Coronary artery (tissue), 2 donors: ENCODE results near the gene ZNF747.
A peak's percentile ranks its signal among the peaks of the same experiment; 100 is the strongest.

Source experiments
- DNase-seq: peaks from one replicate; pipeline ENCODE4 v3.0.0-alpha.2; 2017; ENCODE audit warnings: low spot score
- H3K27ac ChIP-seq, 2 donors: fragments of 200-600 bp; sonication (generic); one replicate each; pipeline ENCODE4 v1.5.1; 2016 to 2019
- H3K4me3 ChIP-seq: fragments of 200-600 bp; sonication (generic); 2 replicates; pipeline ENCODE4 v1.5.1; 2016; ENCODE audit warnings: mild to moderate bottlenecking, moderate library complexity
- CTCF ChIP-seq: fragments of 200-600 bp; sonication (generic); IDR thresholded peaks from one replicate; pipeline ENCODE4 v1.5.1; 2019; ENCODE audit warnings: antibody characterized with exemption

The ZNF747 gene

GRCh38 chr16:30534368-30535105 is at the start of gene ZNF747:
Gene ZNF747, minus strand, starts transcription at chr16:30534858. Its CDS starts 179 bp downstream, at chr16:30534679.
- TF ChIP-seq CTCF: no peak

GRCh38 chr16:30582611-30583340 is 48.1 kb upstream of the ZNF747 start:
- no peak for DNase-seq
- no peak overlapping the region for H3K27ac ChIP-seq
- TF ChIP-seq CTCF: no peak
- H3K4me3 ChIP-seq: no peak overlapping the region

More at GRCh38 chr16:30534368-30535105, at the start of gene ZNF747:
- peak within 1 kb of the TSS; percentile 94 for H3K4me3 ChIP-seq
- peak within 1 kb of the TSS; percentile 87 to 98 for H3K27ac ChIP-seq
- DNase-seq: peak; percentile 92

GRCh38 chr16:30581457-30581856 is 46.8 kb upstream of the ZNF747 start:
- Histone ChIP-seq H3K27ac (no peak overlapping the region), H3K4me3 (no peak overlapping the region)
- TF ChIP-seq CTCF: no peak
- no peak for DNase-seq

GRCh38 chr16:30574678-30575077 is 40.0 kb upstream of the ZNF747 start:
- no peak for TF ChIP-seq CTCF
- no peak for DNase-seq
- Histone ChIP-seq H3K27ac (no peak overlapping the region), H3K4me3 (no peak overlapping the region)

GRCh38 chr16:30571445-30572322 is 37.0 kb upstream of the ZNF747 start, which contains the start of gene ZNF688:
Gene ZNF688, minus strand, starts transcription at chr16:30571714. Its CDS starts 85 bp downstream, at chr16:30571629.
- no peak for TF ChIP-seq CTCF
- DNase-seq: peak; percentile 98
- H3K4me3 ChIP-seq: peak within 1 kb of the TSS; percentile 94
- peak within 1 kb of the TSS; percentile 91 to 98 for H3K27ac ChIP-seq

GRCh38 chr16:30570636-30571444 is 36.2 kb upstream of the ZNF747 start:
- Histone ChIP-seq H3K4me3 (peak overlapping the region; percentile 94), H3K27ac (peak overlapping the region; percentile 91 to 98)
- no peak for TF ChIP-seq CTCF
- DNase-seq: no peak
